Measurements from ENCODE around the gene GPRC5A. TPM values are rescaled to one million over a fixed set of nuclear protein-coding genes. Genes with fewer than 3 reads are reported as not detected.

The GPRC5A gene
- total RNA-seq, 1 donor from 2014 or later = not detected

DNA sequence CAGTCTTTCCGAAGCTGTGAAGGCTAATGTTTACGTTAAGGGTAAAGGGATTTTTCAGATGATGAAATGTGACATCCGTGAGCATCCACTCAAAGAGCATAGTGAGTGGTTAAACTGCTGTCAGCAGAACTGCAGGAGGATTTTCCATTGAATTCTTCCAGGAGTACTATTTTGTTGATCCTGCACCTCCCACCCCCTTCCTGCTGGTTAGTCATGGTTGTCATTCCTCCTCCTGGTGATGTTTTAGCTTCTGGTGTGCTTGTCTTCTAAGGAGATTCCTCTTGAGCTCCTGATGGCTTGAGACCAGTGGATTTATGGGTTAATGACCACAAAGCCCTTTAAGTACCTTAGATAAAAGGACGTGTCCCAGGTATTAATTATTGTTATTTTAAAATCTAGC lies 63.0 kb downstream of the GPRC5A start:
- H3K27me3 Mint-ChIP-seq (ENCODE audit: low read depth) = no peaks in the 10 kb centered on the region
- H3K4me3 Mint-ChIP-seq = no peak overlapping the region
- H3K9me3 Mint-ChIP-seq = no peaks in the 10 kb centered on the region
- H3K27ac Mint-ChIP-seq (ENCODE audit: unreplicated experiment) = no peak overlapping the region
- H3K4me1 Mint-ChIP-seq = no peaks in the 10 kb centered on the region
- TF ChIP-seq, protein P1, sequence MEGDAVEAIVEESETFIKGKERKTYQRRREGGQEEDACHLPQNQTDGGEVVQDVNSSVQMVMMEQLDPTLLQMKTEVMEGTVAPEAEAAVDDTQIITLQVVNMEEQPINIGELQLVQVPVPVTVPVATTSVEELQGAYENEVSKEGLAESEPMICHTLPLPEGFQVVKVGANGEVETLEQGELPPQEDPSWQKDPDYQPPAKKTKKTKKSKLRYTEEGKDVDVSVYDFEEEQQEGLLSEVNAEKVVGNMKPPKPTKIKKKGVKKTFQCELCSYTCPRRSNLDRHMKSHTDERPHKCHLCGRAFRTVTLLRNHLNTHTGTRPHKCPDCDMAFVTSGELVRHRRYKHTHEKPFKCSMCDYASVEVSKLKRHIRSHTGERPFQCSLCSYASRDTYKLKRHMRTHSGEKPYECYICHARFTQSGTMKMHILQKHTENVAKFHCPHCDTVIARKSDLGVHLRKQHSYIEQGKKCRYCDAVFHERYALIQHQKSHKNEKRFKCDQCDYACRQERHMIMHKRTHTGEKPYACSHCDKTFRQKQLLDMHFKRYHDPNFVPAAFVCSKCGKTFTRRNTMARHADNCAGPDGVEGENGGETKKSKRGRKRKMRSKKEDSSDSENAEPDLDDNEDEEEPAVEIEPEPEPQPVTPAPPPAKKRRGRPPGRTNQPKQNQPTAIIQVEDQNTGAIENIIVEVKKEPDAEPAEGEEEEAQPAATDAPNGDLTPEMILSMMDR (conservative IDR thresholded peaks at IDR 0.05) = no peak
- no peak for DNase-seq (ENCODE audit: low read depth, low spot score)
- peaks cover 6% of the 10 kb centered on the region for H3K36me3 Mint-ChIP-seq (ENCODE audit: low read depth)

DNA sequence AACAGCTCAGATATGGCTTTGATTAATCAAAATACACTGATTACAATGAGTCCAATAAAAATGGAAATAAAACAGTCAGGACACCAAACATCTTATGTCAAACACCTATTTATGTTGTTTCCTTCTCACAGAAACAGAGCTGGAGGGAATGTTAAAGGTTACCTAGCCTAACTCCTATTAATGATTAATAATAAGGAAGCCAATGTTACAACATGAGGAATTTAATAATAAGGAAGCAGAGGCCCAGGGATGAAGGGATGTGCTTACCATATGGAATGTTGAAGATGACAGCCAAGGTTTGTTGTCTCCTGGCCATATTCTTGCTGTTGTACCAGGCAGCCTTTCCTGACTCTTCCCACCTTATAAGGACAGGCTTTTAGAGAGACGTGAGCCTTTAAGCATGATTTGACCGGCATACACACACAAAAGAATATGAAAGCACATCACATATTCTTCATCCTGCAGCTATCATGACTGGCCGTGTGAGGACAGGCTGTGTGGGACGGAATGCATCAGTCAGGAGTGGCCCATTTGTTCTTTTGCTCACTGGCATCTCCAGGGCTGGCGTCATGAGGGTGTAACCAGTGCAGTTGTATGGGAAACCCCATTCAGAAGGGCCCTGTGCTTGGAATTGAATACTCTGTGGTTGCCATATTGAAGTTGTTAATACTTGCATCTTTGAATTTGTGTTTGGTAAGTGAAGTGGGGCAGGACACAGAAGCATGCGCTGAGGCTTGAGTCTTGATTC lies 63.7 kb downstream of the GPRC5A start:
- Mint-ChIP-seq H3K4me1 (no peaks in the 10 kb centered on the region), H3K9me3 (no peaks in the 10 kb centered on the region), H3K27ac (ENCODE audit: unreplicated experiment) (no peak overlapping the region), H3K4me3 (no peak overlapping the region), H3K36me3 (ENCODE audit: low read depth) (no peaks in the 10 kb centered on the region), H3K27me3 (ENCODE audit: low read depth) (no peaks in the 10 kb centered on the region)
- TF ChIP-seq, protein P1 (conservative IDR thresholded peaks at IDR 0.05) = no peak
- no peak for DNase-seq (ENCODE audit: low read depth, low spot score)

DNA sequence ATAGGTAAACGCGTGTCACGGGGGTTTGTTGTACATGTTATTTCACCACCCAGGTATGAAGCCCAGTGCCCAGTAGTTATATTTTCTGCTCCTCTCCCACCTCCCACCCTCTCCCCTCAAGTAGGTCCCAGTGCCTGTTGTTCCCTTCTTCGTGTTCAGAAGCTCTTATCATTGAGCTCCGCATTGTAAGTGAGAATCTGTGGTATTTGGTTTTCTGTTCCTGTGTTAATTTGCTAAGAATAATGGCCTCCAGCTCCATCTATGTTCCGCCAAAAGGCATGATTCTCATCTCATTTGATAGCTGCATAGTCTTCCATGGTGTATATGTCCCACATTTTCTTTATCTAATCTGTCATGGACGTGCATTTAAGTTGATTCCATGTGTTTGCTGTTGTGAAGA lies 67.5 kb downstream of the GPRC5A start:
- DNase-seq (ENCODE audit: low read depth, low spot score) = no peak
- no peak overlapping the region for H3K27ac Mint-ChIP-seq (ENCODE audit: unreplicated experiment)
- H3K27me3 Mint-ChIP-seq (ENCODE audit: low read depth) = no peaks in the 10 kb centered on the region
- TF ChIP-seq, protein P1 (conservative IDR thresholded peaks at IDR 0.05) = no peak
- H3K4me1 Mint-ChIP-seq = no peaks in the 10 kb centered on the region
- H3K36me3 Mint-ChIP-seq (ENCODE audit: low read depth) = no peaks in the 10 kb centered on the region
- no peaks in the 10 kb centered on the region for H3K9me3 Mint-ChIP-seq
- no peak overlapping the region for H3K4me3 Mint-ChIP-seq

- Mint-ChIP-seq H3K27ac (ENCODE audit: unreplicated experiment) (no peak overlapping the region), H3K9me3 (no peaks in the 10 kb centered on the region), H3K4me1 (peaks cover 1% of the 10 kb centered on the region)
Measured at GRCh38 chr12:12960639-12961209, 69.4 kb downstream of the GPRC5A start.

GRCh38 chr12:12964255-12964654 lies 72.9 kb downstream of the GPRC5A start:
- Mint-ChIP-seq H3K4me1 (peaks cover 5% of the 10 kb centered on the region), H3K27ac (ENCODE audit: unreplicated experiment) (no peak overlapping the region), H3K4me3 (no peak overlapping the region), H3K9me3 (no peaks in the 10 kb centered on the region), H3K27me3 (ENCODE audit: low read depth) (no peaks in the 10 kb centered on the region), H3K36me3 (ENCODE audit: low read depth) (peaks cover 10% of the 10 kb centered on the region)
- no peak for DNase-seq (ENCODE audit: low read depth, low spot score)
- TF ChIP-seq, protein P1 (conservative IDR thresholded peaks at IDR 0.05) = no peak

More at GRCh38 chr12:12960639-12961209, 69.4 kb downstream of the GPRC5A start:
- TF ChIP-seq, protein P1 (conservative IDR thresholded peaks at IDR 0.05) = no peak
- H3K4me3 Mint-ChIP-seq = no peak overlapping the region
- DNase-seq (ENCODE audit: low read depth, low spot score) = no peak
- no peaks in the 10 kb centered on the region for H3K36me3 Mint-ChIP-seq (ENCODE audit: low read depth)
- H3K27me3 Mint-ChIP-seq (ENCODE audit: low read depth) = no peaks in the 10 kb centered on the region

Data from neural crest cell (in vitro differentiated cells).